ENCODE measurements around the gene OLFM1.

The OLFM1 gene

DNA sequence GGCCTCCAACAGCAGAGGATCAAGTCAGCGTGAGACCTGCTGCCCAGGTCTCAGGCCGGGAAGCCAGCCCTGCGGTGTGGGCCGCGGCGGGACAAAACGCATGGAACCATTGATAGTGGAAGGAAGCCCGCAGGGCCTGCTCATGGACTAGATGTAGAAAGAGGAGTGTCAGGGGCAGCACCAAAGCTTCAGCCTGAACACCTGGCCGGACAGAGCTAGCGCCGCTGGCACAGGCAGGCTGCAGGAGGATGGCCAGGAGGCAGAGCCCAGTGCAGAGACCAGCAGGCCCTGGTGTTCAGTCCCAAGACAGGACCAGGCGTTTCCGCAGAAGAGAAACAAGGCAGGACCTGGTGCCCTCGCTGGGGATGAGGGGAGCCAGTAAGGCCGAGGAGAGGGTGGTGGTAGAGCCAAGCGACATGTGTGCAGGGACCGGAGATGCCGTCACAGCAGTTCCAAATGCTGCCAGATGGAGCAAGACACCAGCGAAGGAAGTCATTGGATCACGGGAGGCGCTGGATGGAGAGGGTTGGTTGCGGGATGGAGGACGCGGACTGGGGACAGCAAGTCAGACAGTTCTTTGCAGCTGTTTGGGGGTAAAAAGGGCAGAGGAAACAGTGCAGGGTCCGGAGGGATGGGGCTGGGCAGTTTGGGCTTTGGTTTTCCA, 42.1 kb upstream of the OLFM1 start:
- TF ChIP-seq, protein P1, sequence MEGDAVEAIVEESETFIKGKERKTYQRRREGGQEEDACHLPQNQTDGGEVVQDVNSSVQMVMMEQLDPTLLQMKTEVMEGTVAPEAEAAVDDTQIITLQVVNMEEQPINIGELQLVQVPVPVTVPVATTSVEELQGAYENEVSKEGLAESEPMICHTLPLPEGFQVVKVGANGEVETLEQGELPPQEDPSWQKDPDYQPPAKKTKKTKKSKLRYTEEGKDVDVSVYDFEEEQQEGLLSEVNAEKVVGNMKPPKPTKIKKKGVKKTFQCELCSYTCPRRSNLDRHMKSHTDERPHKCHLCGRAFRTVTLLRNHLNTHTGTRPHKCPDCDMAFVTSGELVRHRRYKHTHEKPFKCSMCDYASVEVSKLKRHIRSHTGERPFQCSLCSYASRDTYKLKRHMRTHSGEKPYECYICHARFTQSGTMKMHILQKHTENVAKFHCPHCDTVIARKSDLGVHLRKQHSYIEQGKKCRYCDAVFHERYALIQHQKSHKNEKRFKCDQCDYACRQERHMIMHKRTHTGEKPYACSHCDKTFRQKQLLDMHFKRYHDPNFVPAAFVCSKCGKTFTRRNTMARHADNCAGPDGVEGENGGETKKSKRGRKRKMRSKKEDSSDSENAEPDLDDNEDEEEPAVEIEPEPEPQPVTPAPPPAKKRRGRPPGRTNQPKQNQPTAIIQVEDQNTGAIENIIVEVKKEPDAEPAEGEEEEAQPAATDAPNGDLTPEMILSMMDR (conservative IDR thresholded peaks at IDR 0.05; ENCODE audit: low read length), result no peak

DNA sequence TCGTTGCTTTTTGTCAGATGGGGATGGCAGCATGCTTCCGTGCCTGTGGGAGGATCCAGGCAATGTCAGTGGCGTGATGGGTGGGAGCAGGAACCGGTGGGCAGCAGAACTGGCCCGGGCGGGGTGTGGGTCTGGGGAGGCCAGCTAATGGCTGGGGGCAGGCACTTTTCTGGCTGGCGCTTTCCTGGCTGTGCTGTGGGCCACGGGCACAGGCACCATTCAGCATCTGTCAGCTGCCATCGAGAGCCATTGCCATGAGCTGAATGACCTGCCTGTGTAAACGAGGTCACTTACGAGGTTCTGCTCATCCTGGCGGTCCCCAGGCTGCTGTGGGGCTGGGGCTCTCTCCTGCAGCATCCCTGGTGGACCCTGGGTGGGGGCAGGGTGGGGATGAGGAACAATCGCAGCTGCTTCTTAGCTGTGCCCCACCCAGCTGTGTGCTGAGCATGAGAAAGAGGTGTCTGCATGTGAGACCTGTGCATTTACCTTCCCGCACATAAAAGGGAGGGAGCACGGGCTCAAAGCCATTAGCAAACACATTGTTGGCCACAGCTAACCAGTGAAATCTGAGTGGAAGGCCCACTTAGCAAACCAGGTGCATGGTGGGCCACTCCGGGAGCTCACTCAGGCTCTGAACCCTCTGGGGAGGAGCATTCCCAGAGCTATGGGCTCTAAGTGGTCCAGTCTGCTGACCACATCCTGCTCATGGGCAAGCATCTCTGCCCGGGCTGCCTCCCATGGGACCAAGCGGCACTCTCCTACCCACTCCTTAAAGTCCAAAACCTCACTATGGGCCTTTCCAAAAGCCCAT, 41.3 kb upstream of the OLFM1 start:
- H3K4me3 ChIP-seq (ENCODE audit: low read length), result no peak overlapping the region
- TF ChIP-seq, protein P1 (conservative IDR thresholded peaks at IDR 0.05; ENCODE audit: low read length), result no peak
- no peak for DNase-seq (ENCODE audit: low read depth)

More for the DNA sequence above, 42.1 kb upstream of the OLFM1 start:
- H3K4me3 ChIP-seq (ENCODE audit: low read length), result no peak overlapping the region
- no peak for DNase-seq (ENCODE audit: low read depth)

DNA sequence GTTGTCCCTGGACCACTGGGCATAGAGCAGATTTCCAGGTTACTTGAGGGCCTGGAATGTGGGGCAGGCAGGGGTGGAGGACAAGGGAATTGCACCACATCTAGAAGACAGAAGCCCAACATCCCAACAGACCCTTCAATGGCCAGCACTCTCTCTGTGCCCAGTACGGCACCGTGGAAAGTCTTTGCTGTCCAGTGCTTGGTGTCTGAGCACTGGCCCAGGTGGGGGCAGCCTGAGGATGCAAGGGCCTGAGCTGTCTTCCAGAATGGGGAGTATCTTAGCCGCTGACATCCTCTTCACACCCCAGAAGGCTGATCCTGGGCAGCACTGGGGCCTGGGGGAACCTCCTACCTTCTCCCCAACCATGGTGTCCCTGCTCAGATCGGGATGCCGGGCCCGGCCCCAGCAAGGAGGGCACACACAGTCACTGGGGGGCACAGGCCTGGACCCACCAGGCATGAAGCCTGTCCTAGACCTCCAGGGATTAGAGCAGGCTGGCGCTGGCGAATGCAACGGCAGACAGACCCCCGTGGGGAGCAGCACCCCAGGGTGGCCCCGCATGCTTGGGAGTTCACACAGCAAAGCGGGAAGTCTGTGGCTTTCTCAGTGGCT, 40.6 kb upstream of the OLFM1 start:
- no peak for DNase-seq (ENCODE audit: low read depth)
- H3K4me3 ChIP-seq (ENCODE audit: low read length), result no peak overlapping the region
- TF ChIP-seq, protein P1 (conservative IDR thresholded peaks at IDR 0.05; ENCODE audit: low read length), result no peak

DNA sequence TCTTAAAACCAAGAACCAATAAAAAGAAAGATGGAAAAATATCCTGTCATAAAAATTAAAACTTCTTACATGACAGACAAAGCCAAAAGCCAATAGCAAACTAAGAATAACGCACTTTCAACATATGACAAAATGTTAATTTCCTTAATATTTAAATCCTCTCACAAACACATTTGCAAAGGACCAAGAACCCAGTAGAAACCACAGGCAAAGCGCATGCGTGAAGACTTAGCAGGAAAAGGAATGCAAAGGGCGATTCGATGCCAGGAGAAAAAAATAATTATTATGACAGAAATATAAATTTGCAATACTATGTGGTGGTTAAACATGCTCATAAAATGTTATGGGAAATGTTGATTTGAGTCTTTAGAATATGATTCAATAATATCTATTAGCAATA, 39.9 kb upstream of the OLFM1 start:
- TF ChIP-seq, protein P1 (conservative IDR thresholded peaks at IDR 0.05; ENCODE audit: low read length), result no peak

DNA sequence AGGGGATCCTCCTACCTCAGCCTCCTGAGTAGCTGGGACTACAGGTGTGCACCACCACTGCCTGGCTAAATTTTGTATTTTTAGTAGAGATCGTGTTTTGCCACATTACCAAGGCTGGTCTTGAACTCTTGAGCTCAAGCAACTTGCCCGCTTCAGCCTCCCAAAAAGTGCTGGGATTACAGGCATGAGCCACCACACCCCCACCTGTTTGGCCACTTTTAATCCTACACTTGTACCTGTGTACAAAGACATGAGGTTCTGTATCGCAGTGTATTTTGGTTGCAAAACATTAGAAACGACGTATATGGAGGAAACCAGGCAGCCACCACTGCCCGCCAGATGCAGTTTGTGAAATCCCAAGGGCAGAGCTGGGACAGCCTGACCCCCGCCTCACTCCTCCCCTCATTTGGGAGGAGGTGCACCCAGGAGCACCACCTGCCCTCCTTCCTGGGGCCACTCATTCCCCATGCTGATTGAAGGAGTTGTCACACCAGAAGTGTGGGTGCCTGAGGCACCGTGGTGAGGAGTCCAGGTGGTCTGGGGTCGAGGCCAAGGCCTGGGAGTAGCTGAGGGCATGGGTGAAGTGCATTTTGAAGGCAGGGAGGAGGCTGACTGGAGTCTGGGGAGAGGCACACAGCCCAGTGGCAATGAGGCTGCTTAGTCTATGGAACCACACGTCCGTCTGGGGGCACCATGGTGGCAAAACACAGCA, 39.3 kb upstream of the OLFM1 start:
- H3K4me3 ChIP-seq (ENCODE audit: low read length), result no peak overlapping the region
- TF ChIP-seq, protein P1 (conservative IDR thresholded peaks at IDR 0.05; ENCODE audit: low read length), result no peak
- no peak for DNase-seq (ENCODE audit: low read depth)

More for the DNA sequence above, 39.9 kb upstream of the OLFM1 start:
- no peak overlapping the region for H3K4me3 ChIP-seq (ENCODE audit: low read length)
- no peak for DNase-seq (ENCODE audit: low read depth)

DNA sequence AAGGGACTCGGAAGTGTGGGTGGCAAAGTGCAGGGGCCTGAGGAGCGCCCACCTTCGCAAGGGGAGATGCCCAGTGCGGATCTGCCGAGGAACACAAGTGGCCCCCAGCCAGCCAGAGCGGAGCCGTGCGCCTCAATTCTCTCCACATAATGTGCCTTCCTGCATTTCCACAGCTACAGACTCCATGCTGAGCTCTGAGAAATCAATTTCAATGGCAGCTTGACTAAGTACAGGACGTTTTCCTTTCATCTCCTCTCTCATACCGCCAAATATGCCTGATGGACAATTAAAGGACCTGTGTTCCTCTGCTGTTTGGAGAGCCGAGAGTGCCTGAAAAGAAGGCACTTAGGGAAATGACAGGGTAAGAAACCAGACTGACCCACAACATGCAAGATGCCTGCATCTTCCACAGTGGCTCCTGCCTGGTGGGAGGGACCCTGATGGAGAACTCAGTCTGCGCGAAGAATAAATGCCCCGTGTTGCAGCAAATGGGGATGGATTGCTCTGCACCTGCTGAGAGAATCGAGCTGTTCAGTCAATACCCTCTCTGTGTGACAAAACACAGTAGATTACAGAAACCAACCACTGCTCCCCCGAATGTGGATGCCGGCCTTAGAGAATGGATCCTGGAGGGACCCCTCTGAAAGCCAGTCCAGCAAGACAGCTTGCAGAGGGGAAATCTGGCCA, 38.6 kb upstream of the OLFM1 start:
- H3K4me3 ChIP-seq (ENCODE audit: low read length), result no peak overlapping the region
- DNase-seq (ENCODE audit: low read depth), result no peak
- TF ChIP-seq, protein P1 (conservative IDR thresholded peaks at IDR 0.05; ENCODE audit: low read length), result no peak

Measured in AG10803 (cell line).